ENCODE measurements around the gene IL7R. TPM values are rescaled to one million over a fixed set of nuclear protein-coding genes. Genes with fewer than 3 reads are reported as not detected.

IL7R gene
- total and polyA plus RNA-seq, 2 donors (not counting 1 experiment from before 2014, with no cell fraction given) = 67.9 to 266 TPM

- DNase-seq (ENCODE audit: low read depth in 2 of 2) = no peak
- TF ChIP-seq EZH2 (IDR thresholded peaks at IDR 0.05; ENCODE audit: low read length, missing control alignments) = no peak
These were observed 30.6 kb upstream of the IL7R start for GRCh38 chr5:35826056-35826455.

GRCh38 chr5:35826554-35826953 is 30.1 kb upstream of the IL7R start:
- Histone ChIP-seq H3K27me3 (ENCODE audit: control insufficient read depth, insufficient read depth, low read length) (no peaks in the 10 kb centered on the region), H3K27ac (ENCODE audit: insufficient read depth, low read length) (no peak overlapping the region), H3K4me3 (replicated peaks in 1 of 4; ENCODE audit: control extremely low read depth in 1 of 4, insufficient read depth in 1 of 4, low read depth in 3 of 4, low read length in 4 of 4) (no peak overlapping the region), H3K9ac (ENCODE audit: insufficient read depth, low read length) (no peak overlapping the region), H4K20me1 (ENCODE audit: control insufficient read depth, extremely low read depth, insufficient read depth, low read length) (no peaks in the 10 kb centered on the region), H3K4me1 (ENCODE audit: control insufficient read depth, extremely low read depth, insufficient read depth, low read length) (no peaks in the 10 kb centered on the region), H3K79me2 (ENCODE audit: control insufficient read depth, insufficient read depth, low read length) (no peaks in the 10 kb centered on the region), H3K36me3 (ENCODE audit: control insufficient read depth, insufficient read depth, low read length) (no peaks in the 10 kb centered on the region), H3K4me2 (ENCODE audit: extremely low read depth, insufficient read depth, low read length) (no peak overlapping the region), H3K9me3 (ENCODE audit: control insufficient read depth, insufficient read depth, low read depth, low read length) (no peaks in the 10 kb centered on the region), H2AFZ (ENCODE audit: low read length) (no peak overlapping the region)
- no peak for DNase-seq (ENCODE audit: low read depth in 2 of 2)
- TF ChIP-seq CTCF (conservative IDR thresholded peaks at IDR 0.05 in 1 of 2, IDR thresholded peaks at IDR 0.05 in 1 of 2; ENCODE audit: low read depth in 1 of 2, low read length in 2 of 2) = no peak
- no peak for TF ChIP-seq EZH2 (IDR thresholded peaks at IDR 0.05; ENCODE audit: low read length, missing control alignments)

More at GRCh38 chr5:35826056-35826455, 30.6 kb upstream of the IL7R start:
- Histone ChIP-seq H3K27me3 (ENCODE audit: control insufficient read depth, insufficient read depth, low read length) (no peaks in the 10 kb centered on the region), H3K4me3 (replicated peaks in 1 of 4; ENCODE audit: control extremely low read depth in 1 of 4, insufficient read depth in 1 of 4, low read depth in 3 of 4, low read length in 4 of 4) (no peak overlapping the region), H3K36me3 (ENCODE audit: control insufficient read depth, insufficient read depth, low read length) (no peaks in the 10 kb centered on the region), H3K4me1 (ENCODE audit: control insufficient read depth, extremely low read depth, insufficient read depth, low read length) (no peaks in the 10 kb centered on the region), H3K79me2 (ENCODE audit: control insufficient read depth, insufficient read depth, low read length) (no peaks in the 10 kb centered on the region), H4K20me1 (ENCODE audit: control insufficient read depth, extremely low read depth, insufficient read depth, low read length) (no peaks in the 10 kb centered on the region), H3K9ac (ENCODE audit: insufficient read depth, low read length) (no peak overlapping the region), H2AFZ (ENCODE audit: low read length) (no peak overlapping the region), H3K9me3 (ENCODE audit: control insufficient read depth, insufficient read depth, low read depth, low read length) (no peaks in the 10 kb centered on the region), H3K4me2 (ENCODE audit: extremely low read depth, insufficient read depth, low read length) (no peak overlapping the region), H3K27ac (ENCODE audit: insufficient read depth, low read length) (no peak overlapping the region)

- H4K20me1 ChIP-seq (ENCODE audit: control insufficient read depth, extremely low read depth, insufficient read depth, low read length) = no peaks in the 10 kb centered on the region
- H3K36me3 ChIP-seq (ENCODE audit: control insufficient read depth, insufficient read depth, low read length) = no peaks in the 10 kb centered on the region
- no peaks in the 10 kb centered on the region for H3K9me3 ChIP-seq (ENCODE audit: control insufficient read depth, insufficient read depth, low read depth, low read length)
- TF ChIP-seq EZH2 (IDR thresholded peaks at IDR 0.05; ENCODE audit: low read length, missing control alignments) = no peak
- no peak for TF ChIP-seq CTCF (conservative IDR thresholded peaks at IDR 0.05 in 1 of 2, IDR thresholded peaks at IDR 0.05 in 1 of 2; ENCODE audit: low read depth in 1 of 2, low read length in 2 of 2)
- no peaks in the 10 kb centered on the region for H3K79me2 ChIP-seq (ENCODE audit: control insufficient read depth, insufficient read depth, low read length)
- H3K4me2 ChIP-seq (ENCODE audit: extremely low read depth, insufficient read depth, low read length) = no peak overlapping the region
- H3K9ac ChIP-seq (ENCODE audit: insufficient read depth, low read length) = no peak overlapping the region
- H3K27ac ChIP-seq (ENCODE audit: insufficient read depth, low read length) = no peak overlapping the region
- H2AFZ ChIP-seq (ENCODE audit: low read length) = no peak overlapping the region
- no peak overlapping the region for H3K4me3 ChIP-seq (replicated peaks in 1 of 4; ENCODE audit: control extremely low read depth in 1 of 4, insufficient read depth in 1 of 4, low read depth in 3 of 4, low read length in 4 of 4)
- no peak for DNase-seq (ENCODE audit: low read depth in 2 of 2)
- H3K4me1 ChIP-seq (ENCODE audit: control insufficient read depth, extremely low read depth, insufficient read depth, low read length) = no peaks in the 10 kb centered on the region
- H3K27me3 ChIP-seq (ENCODE audit: control insufficient read depth, insufficient read depth, low read length) = no peaks in the 10 kb centered on the region
These were observed 28.6 kb upstream of the IL7R start for GRCh38 chr5:35828082-35828598.
